PC-9 (cell line): ENCODE data around the gene DPF1. TPM values are rescaled to one million over a fixed set of nuclear protein-coding genes. Genes with fewer than 3 reads are reported as not detected.
A peak's percentile ranks its signal among the peaks of the same experiment; 100 is the strongest.

Experiments used
- BruUV-seq: library from RNA; stranded (reverse); fragments of 400-500 nt; replicated peaks from 2 replicates; lab custom pipeline; 2021; lab: Mats Ljungman, UMichigan
- CTCF ChIA-PET: fragments of 300-600 bp; sonication (Branson Sonifier 250); formaldehyde crosslinking; loops from one replicate; lab custom pipeline; 2022; ENCODE audit warnings: antibody characterized with exemption; lab: Charles Lee
- POLR2A ChIA-PET: fragments of 300-600 bp; sonication (Branson Sonifier 250); formaldehyde crosslinking; loops from one replicate; lab custom pipeline; 2022; ENCODE audit warnings: antibody characterized with exemption; ENCODE audit not compliant: unreplicated experiment; lab: Charles Lee
- DNase-seq, 2 experiments: peaks; one replicate each; pipeline versions ENCODE4 v3.0.0 to v3.0.0-alpha.2; 2015 to 2022; ENCODE audit warnings: mixed read lengths in 1 of 2
- H2AFZ ChIP-seq: fragments of 200-600 bp; sonication (generic); 2 replicates; pipeline ENCODE4 v1.8.1; 2017; ENCODE audit warnings: antibody characterized with exemption
- H3F3A ChIP-seq: fragments of 200-600 bp; sonication (generic); 2 replicates; pipeline ENCODE4 v1.8.1; 2017; ENCODE audit warnings: antibody characterized with exemption, mild to moderate bottlenecking, low read depth; ENCODE audit not compliant: insufficient read depth
- H3K27ac ChIP-seq: fragments of 200-600 bp; sonication (generic); 2 replicates; pipeline ENCODE4 v1.6.1; 2016; ENCODE audit warnings: mixed run types
- H3K27me3 ChIP-seq: fragments of 200-600 bp; sonication (generic); 2 replicates; pipeline ENCODE4 v1.6.1; 2016; ENCODE audit warnings: low read depth, mixed run types; ENCODE audit not compliant: insufficient read depth
- H3K36me3 ChIP-seq: fragments of 200-600 bp; sonication (generic); 2 replicates; pipeline ENCODE4 v1.6.1; 2016; ENCODE audit warnings: low read depth, mixed run types
- H3K4me1 ChIP-seq: fragments of 200-600 bp; sonication (generic); replicated peaks from 2 replicates; pipeline ENCODE4 v1.6.1; 2016; ENCODE audit warnings: mixed run types; ENCODE audit not compliant: insufficient read depth
- H3K4me2 ChIP-seq: fragments of 200-600 bp; sonication (generic); 2 replicates; pipeline ENCODE4 v1.6.1; 2017; ENCODE audit warnings: mixed run types
- H3K4me3 ChIP-seq: fragments of 200-600 bp; sonication (generic); 2 replicates; pipeline ENCODE4 v1.6.1; 2016; ENCODE audit warnings: mixed run types
- H3K79me2 ChIP-seq: fragments of 200-600 bp; sonication (generic); 2 replicates; pipeline ENCODE4 v1.6.1; 2017; ENCODE audit warnings: low read depth, mixed run types
- H3K9me2 ChIP-seq: fragments of 200-600 bp; sonication (generic); 2 replicates; pipeline ENCODE4 v1.8.1; 2017; ENCODE audit warnings: mild to moderate bottlenecking; ENCODE audit not compliant: insufficient read depth
- H3K9me3 ChIP-seq: fragments of 200-600 bp; sonication (generic); 2 replicates; pipeline ENCODE4 v1.8.1; 2016; ENCODE audit warnings: low read depth; ENCODE audit not compliant: insufficient read depth
- H4K20me1 ChIP-seq: fragments of 200-600 bp; sonication (generic); 2 replicates; pipeline ENCODE4 v1.8.1; 2017; ENCODE audit not compliant: insufficient read depth
- CTCF ChIP-seq: fragments of 200-600 bp; sonication (generic); conservative IDR thresholded peaks from 2 replicates; pipeline ENCODE4 v1.6.1; 2017; ENCODE audit warnings: mixed run types, antibody characterized with exemption, mild to moderate bottlenecking, moderate library complexity
- EZH2 ChIP-seq: fragments of 200-600 bp; sonication (generic); IDR thresholded peaks from 2 replicates; pipeline ENCODE4 v1.8.0; 2017; ENCODE audit warnings: antibody characterized with exemption, low read depth
- intact Hi-C: fragments of 100-400 bp; cut with micrococcal nuclease; formaldehyde crosslinking; loops from one replicate; pipeline ENCODE4 v1.10.0; 2022; ENCODE audit not compliant: unreplicated experiment
- total RNA-seq: library from RNA; stranded (reverse); gene quantifications from 2 replicates; pipeline ENCODE4 v1.2.3, GENCODE V29; 2021

DPF1 gene
- total RNA-seq, 1 experiment from 2014 or later, result 0.81 TPM

DNA sequence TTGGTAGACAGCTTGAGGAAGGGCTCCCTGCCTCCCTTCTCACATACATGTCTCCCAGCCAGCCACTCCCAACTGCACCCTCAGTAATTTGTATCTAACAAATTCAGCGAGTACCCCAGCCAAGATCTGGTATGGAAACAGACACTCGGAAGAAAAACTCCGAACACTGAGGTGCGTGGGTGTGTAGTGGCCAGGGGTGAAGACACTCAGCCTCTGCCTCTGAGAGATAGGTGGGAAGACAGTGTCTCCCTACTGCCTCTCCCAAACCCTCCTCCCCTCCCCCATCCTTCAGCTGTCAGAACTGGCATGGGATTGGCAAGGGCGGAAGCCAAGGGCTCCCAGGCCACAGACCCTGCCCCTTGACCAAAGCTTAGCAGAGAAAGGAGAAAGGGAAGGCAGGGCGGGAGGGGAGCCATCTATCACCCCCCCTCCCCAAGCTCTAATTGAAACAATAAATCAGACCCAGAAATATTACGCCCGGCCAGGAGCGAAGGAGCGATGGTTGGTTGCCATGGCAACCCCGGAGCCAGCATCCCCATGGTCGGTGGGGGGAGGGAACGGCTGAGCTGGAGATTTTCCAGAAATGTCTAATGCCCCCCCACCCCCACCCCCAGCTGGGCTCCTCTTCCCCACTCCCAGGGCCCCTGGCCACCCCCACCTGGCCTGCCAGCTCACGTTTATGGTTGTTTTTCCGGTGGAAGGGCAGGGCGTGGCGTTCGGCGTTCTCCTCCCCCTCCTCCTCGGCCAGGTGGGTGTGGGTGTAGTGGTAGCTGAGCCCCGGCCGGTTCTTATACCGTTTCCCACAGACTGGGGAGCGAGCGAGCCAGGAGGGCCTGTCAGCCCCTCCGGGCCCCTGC, 7.0 kb downstream of the DPF1 start:
- Histone ChIP-seq H3K36me3 (no peaks in the 10 kb centered on the region), H3K27ac (no peak overlapping the region), H3F3A (no peaks in the 10 kb centered on the region), H3K9me3 (no peaks in the 10 kb centered on the region), H4K20me1 (no peaks in the 10 kb centered on the region), H3K27me3 (no peaks in the 10 kb centered on the region), H3K79me2 (no peaks in the 10 kb centered on the region), H2AFZ (no peak overlapping the region), H3K4me3 (no peak overlapping the region), H3K4me2 (no peak overlapping the region), H3K9me2 (no peaks in the 10 kb centered on the region), H3K4me1 (no peaks in the 10 kb centered on the region)
- intact Hi-C loops, result no loop called here
- BruUV-seq, result no TSS peak
- ChIA-PET POLR2A (interaction anchor here (0.5 kb wide), 1 partner anchor 143 kb away, joined by 3 read pairs; no protein-coding TSS in a partner anchor), CTCF (interaction anchor here (0.6 kb wide), 1 partner anchor 62 kb away, joined by 3 read pairs; no protein-coding TSS in a partner anchor)
- no peak for DNase-seq
- no peak for TF ChIP-seq EZH2
- TF ChIP-seq CTCF, result no peak

DNA sequence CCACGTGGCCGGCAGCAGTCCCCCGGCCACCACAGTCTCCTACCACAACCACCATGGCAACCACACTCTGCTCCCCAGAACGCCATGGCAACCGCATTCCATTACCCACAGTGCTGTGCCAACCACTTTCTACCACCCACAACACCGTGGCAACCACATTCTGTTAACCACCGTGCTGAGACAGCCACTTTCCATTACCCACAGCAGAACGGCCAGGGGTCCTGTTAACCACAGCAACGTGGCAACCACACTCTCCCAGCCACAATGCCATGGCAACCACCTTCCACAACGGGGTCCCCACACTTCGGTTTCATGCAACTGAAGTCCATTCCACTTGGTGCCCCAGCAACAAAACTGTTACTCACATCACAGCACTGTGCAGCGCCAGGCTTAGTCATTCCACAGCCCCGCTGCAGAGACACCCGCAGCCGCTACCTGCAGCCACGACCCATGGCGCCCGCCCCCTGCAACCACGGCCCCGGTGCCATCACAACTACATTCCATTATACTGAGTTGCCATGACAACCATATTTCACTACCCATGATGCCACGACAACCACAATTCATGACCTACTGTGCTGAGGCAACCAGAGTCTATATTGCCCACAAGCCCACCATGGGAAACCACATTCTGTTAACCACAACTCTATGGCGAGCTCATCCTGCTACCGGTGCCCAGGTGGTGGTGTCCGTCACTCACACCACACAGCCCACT, 10.0 kb downstream of the DPF1 start:
- H3K27ac ChIP-seq, result no peak overlapping the region
- ChIA-PET CTCF (no interaction called here), POLR2A (interaction anchor here (0.6 to 0.9 kb wide), 2 partner anchors 210 to 405 kb away, joined by 3 to 8 read pairs; partner anchors contain the start of gene EIF3K)
- DNase-seq, result peak; percentile 44 to 72
- TF ChIP-seq EZH2, result no peak
- TF ChIP-seq CTCF, result no peak
- no peaks in the 10 kb centered on the region for H3K9me2 ChIP-seq
- BruUV-seq, result no TSS peak
- H3K4me2 ChIP-seq, result no peak overlapping the region
- no peaks in the 10 kb centered on the region for H3K4me1 ChIP-seq
- no peak overlapping the region for H2AFZ ChIP-seq
- intact Hi-C loops, result no loop called here
- no peaks in the 10 kb centered on the region for H3K79me2 ChIP-seq
- no peaks in the 10 kb centered on the region for H3K36me3 ChIP-seq
- H3F3A ChIP-seq, result no peaks in the 10 kb centered on the region
- no peaks in the 10 kb centered on the region for H3K27me3 ChIP-seq
- no peak overlapping the region for H3K4me3 ChIP-seq
- H3K9me3 ChIP-seq, result no peaks in the 10 kb centered on the region
- H4K20me1 ChIP-seq, result no peaks in the 10 kb centered on the region

- TF ChIP-seq CTCF (no peak), EZH2 (no peak)
- ChIA-PET CTCF (no interaction called here), POLR2A (interaction anchor here (0.6 to 0.9 kb wide), 2 partner anchors 209 to 406 kb away, joined by 3 to 8 read pairs; partner anchors contain the start of gene EIF3K)
- BruUV-seq, result no TSS peak
- H3K4me1 ChIP-seq, result no peaks in the 10 kb centered on the region
- intact Hi-C loops, result no loop called here
- no peak overlapping the region for H3K27ac ChIP-seq
- no peak overlapping the region for H3K4me3 ChIP-seq
- no peaks in the 10 kb centered on the region for H3K27me3 ChIP-seq
- H3K36me3 ChIP-seq, result no peaks in the 10 kb centered on the region
- no peaks in the 10 kb centered on the region for H3F3A ChIP-seq
- H3K9me3 ChIP-seq, result no peaks in the 10 kb centered on the region
- H3K9me2 ChIP-seq, result no peaks in the 10 kb centered on the region
- no peak overlapping the region for H2AFZ ChIP-seq
- no peak overlapping the region for H3K4me2 ChIP-seq
- H3K79me2 ChIP-seq, result no peaks in the 10 kb centered on the region
- no peaks in the 10 kb centered on the region for H4K20me1 ChIP-seq
- DNase-seq, result no peak
These were observed 10.6 kb downstream of the DPF1 start for GRCh38 chr19:38213469-38213868.
